GM19455 (cell line): Measurements from ENCODE around the gene SMARCA2.
A peak's percentile ranks its signal among the peaks of the same experiment; 100 is the strongest.
"Not testable (repeated sequence)": the region's sequence is repeated elsewhere in the genome, so short reads cannot be mapped to it uniquely, and the experiment has no call there.

ENCODE experiments used
- ATAC-seq: cut with Tn5 transposase; IDR thresholded peaks from one replicate; pipeline ENCODE4 v1.9.1; 2021; ENCODE audit not compliant: unreplicated experiment

Gene SMARCA2

DNA sequence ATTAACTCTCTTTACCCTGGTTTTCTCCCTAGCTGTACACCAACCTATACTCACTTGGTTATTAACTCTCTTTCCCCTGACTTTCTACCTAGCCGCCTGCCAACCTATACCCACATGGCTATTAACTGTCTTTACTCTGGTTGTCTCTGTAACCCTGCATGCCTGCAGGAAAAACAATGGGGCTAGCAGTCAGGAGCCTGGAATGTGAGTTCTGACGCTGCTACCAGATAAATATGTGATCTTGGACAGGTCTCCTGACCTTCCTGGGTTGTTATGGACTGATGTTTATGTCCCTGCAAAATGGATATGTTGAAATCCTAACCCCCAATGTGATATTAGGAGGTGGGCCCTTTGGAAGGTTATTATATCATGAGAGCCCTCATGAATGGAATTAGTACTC, 119.2 kb downstream of the SMARCA2 start:
- ATAC-seq = no peak

GRCh38 chr9:2138646-2139045, 123.5 kb downstream of the SMARCA2 start:
- no peak for ATAC-seq

DNA sequence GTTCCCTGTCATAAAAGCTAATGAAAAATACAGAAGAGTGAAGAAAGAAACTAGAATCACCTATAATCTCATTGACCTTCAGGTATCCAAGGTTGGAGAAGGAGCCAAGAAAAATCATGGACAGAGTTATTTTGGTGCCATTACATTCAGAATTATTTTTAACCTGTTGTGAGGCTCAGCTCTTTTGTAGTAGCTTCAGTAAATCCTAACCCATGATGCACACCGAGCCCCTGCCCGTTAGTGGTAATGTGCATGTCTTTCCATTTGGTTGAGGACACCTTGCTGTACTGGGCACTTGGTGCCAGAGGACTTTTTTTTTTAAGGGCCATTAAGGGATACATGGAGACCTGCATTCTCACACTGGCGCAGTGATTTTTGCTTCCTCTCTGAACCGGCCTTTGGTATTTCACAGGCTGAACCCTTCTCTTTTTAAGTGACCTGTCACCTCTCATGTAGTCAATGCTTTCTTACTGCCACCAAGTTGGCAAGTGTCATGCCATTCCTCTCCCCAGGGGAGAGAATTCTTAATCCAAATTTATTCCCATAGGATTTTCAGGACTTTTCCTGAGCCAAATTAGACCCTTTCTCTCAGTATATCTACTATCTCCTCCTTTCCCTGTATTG, 125.6 kb downstream of the SMARCA2 start:
- ATAC-seq = no peak

GRCh38 chr9:2142212-2142611, 127.1 kb downstream of the SMARCA2 start:
- no peak for ATAC-seq

- ATAC-seq = no peak
These were observed 129.5 kb downstream of the SMARCA2 start for GRCh38 chr9:2144619-2145018.

DNA sequence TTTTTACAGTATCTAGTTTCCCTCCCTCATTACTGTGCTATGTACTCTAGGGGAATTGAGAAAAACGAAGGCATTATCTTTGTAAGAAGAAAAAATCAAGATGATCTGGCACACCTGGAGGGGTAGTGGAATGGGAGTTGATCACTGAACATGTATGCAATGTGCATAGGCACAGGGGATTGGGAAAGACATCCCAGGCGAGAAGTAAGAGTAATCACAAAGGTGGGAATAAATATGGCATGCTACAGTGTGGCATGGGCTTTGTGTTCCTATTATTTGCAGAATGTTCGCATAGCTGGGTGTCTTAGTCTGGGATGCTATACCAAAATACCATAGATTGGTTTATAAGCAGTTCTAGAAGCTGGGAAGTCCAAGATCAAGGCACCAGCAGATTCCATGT, 130.6 kb downstream of the SMARCA2 start:
- no peak for ATAC-seq

DNA sequence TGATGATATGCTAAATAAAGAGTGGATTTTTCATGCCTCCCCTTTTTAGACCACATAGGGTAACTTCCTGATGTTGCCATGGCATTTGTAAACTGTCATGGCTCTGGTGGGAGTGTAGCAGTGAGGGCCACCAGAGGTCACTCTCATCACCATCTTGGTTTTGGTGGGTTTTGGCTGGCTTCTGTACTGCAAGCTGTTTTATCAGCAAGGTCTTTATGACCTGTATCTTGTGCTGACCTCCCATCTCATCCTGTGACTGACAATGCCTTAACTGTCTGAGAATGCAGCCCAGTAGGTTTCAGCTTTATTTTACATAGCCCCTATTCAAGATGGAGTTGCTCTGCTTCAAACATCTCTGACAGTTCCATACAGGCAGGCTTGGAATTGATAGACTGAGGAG, 131.6 kb downstream of the SMARCA2 start:
- ATAC-seq = not testable (repeated sequence)

- ATAC-seq = no peak
These were observed 135.2 kb downstream of the SMARCA2 start for GRCh38 chr9:2150338-2150737.

GRCh38 chr9:2151171-2151570, 136.0 kb downstream of the SMARCA2 start:
- ATAC-seq = no peak

DNA sequence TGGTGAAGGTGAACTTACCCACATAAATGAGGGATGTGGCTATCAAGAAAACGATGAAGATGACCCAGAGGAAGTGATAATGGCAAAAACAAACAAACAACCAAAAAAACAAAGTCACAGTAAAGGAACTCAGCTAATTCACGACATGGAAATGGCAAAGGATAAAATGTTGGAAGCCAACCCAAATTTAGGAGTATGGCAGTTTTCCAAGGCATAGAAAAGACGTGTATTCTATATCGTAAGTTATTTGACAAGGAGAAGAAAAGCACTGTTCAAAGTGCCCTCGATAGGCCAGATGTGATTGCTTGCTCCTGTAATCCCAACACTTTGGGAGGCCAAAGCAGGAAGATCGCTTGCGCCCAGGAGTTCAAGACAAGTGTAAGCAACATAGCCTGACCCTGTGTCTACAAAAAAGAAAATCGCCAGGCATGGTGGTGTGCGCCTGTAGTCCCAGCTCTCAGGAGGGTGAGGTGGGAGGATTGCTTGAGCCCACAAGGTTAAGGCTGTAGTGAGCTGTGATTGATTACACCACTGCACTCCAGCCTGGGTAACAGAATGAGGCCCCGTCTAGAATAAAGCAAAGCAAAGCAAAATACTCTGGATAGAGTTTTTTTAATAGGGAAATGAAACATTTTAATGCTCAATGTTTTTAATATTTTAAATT, 138.0 kb downstream of the SMARCA2 start:
- ATAC-seq = no peak

GRCh38 chr9:2153630-2154217, 138.6 kb downstream of the SMARCA2 start:
- ATAC-seq = no peak

- no peak for ATAC-seq
These were observed 139.6 kb downstream of the SMARCA2 start for GRCh38 chr9:2154731-2155130.

GRCh38 chr9:2155966-2156365, 140.8 kb downstream of the SMARCA2 start:
- ATAC-seq = no peak

DNA sequence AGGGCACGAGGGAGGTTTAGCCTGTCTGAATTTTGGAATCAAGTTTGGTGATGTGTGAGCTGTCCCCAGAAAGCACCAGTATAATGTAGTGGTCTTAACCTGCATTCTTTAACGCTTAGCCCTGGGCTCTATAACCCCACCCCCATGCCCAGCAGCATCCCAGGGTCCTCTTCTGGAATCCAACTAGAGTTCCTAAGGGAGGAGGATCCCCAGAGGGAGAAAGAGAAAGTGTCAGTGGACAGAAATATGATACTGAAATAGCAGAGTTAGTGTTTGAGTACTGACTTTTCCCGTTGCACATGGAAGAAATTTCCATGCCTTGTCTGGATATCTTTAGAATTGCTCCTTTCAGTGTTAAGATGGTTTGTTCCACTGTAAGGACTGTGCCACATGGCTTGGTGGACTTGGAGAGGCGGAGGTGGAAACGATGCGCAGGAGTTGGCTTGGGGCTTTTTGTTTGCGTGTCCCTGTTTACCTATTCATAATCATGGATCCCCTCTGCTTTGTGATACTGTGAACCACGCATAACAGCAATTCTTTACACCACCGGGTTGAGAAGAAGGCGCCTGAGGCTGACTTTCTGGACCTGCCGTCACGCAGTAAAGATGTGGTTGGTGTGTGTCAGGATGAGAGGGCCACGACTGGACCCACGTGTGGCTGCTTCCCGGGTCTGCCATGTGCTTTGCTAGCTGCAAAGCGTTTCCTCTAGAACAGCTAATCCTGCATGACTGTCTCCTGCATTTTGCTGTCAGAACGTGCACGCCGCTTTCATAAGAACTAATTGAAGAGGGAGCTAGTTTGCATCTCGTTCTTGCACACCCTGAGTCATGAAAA, 142.3 kb downstream of the SMARCA2 start:
- peak; percentile 37 for ATAC-seq

DNA sequence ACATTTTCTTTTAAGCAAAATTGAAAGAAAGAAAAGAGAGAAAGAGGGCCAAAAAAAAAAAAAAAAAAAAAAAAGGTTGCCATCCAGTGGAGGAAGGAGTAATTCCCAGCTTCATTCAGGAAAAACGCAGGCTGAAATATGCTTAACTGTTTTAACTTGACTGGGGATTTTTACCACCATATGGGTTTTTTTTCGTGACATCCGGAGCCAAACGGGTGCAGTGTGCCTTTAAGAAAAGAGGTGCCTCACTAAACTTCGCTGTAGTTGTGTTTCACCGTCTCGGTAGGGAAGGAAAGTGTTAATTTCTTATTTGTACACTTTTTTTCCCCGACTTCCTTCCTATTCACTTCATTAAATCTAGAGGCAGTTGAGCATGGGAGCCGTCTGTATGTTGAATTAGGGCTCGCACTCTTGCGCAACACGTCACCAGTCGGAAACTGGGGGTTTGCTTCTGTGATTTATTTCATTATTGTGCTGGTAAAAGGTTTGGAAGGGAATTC, 143.0 kb downstream of the SMARCA2 start:
- ATAC-seq = peak; percentile 43

DNA sequence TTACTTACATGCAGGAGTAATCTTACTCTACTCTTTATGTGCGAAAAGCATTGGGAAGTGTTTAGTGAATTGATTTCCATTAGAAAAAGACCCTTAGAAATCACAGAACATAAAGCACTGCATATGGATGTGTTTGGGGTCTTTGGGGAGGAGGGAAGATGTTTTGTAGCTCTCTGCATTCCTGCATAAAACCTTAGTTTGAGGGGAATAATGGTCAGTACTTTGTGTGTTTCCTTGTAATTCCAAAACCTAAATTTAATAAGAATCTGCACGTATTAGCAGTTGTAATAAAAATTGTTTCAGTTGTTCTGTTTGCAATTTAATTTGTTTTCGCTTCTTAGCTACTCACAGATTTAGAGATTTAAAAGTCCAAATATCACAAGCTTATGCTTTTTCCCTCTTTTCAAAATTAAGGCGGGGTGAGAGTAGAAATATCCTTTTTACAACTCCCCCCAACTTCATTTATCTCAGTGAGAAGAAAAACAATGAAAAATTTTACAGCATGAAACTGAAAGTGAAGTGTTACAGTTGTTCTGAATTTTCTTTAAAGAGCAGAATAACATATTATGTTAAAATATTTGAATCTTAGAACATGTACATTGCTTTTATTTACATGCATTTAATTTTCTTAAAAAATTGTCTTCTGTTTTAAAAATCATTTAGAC, 143.8 kb downstream of the SMARCA2 start:
- ATAC-seq = no peak

DNA sequence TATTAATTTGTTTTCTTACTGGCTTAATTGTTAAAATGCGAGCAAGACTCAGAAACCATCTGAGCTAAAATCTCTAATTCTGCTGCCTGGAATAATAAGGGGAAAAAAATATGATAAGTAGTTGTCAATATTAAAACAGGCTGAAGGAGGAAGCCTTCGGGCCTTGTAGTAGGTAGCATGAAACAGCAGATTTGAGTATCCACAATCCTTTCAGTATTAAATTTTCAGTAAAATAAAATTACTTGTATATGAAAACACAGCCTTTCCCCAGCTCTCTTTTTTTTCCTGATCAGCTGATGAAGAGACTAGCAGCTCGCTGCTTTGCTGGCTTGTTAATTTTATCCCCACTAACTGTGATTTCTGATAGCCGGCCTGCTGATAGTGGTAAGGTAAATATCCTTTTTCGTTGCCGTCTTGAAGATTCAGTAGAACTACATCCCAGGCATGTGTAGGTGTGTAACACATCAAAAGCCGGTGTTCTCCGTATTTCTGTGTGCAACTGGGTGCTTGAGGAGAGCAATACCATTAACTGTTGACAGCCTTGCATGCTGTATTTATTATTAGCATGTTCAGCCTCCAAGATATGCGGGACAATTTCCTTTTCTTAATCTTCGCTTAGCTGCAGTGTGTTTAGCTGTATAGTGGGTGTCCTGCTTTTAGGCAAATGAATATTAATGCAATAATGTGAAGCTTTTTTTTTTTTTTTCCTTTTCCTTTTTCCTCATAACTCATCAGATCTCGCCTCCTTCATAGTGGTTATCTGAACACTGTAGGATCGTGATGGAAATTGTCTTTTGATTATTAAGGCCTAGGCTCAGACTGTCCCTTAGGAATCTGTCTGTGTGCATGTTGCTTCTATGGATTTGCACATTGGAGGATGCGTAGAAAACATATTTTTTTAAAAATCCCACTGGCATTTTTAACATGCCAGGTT, 144.6 kb downstream of the SMARCA2 start:
- no peak for ATAC-seq

GRCh38 chr9:2161661-2162060, 146.5 kb downstream of the SMARCA2 start:
- ATAC-seq = no peak

GRCh38 chr9:2163231-2163885, 148.2 kb downstream of the SMARCA2 start:
- ATAC-seq = no peak
